PC-9 (cell line): Measurements from ENCODE around the gene SLCO4A1. TPM values are rescaled to one million over a fixed set of nuclear protein-coding genes. Genes with fewer than 3 reads are reported as not detected.

Source experiments
- BruUV-seq: library from RNA; stranded (reverse); fragments of 400-500 nt; replicated peaks from 2 replicates; lab custom pipeline; 2021; lab: Mats Ljungman, UMichigan
- CTCF ChIA-PET: fragments of 300-600 bp; sonication (Branson Sonifier 250); formaldehyde crosslinking; loops from one replicate; lab custom pipeline; 2022; ENCODE audit warnings: antibody characterized with exemption; lab: Charles Lee
- POLR2A ChIA-PET: fragments of 300-600 bp; sonication (Branson Sonifier 250); formaldehyde crosslinking; loops from one replicate; lab custom pipeline; 2022; ENCODE audit warnings: antibody characterized with exemption; ENCODE audit not compliant: unreplicated experiment; lab: Charles Lee
- DNase-seq, 2 experiments: peaks; one replicate each; pipeline versions ENCODE4 v3.0.0 to v3.0.0-alpha.2; 2015 to 2022; ENCODE audit warnings: mixed read lengths in 1 of 2
- H2AFZ ChIP-seq: fragments of 200-600 bp; sonication (generic); 2 replicates; pipeline ENCODE4 v1.8.1; 2017; ENCODE audit warnings: antibody characterized with exemption
- H3F3A ChIP-seq: fragments of 200-600 bp; sonication (generic); 2 replicates; pipeline ENCODE4 v1.8.1; 2017; ENCODE audit warnings: antibody characterized with exemption, mild to moderate bottlenecking, low read depth; ENCODE audit not compliant: insufficient read depth
- H3K27ac ChIP-seq: fragments of 200-600 bp; sonication (generic); 2 replicates; pipeline ENCODE4 v1.6.1; 2016; ENCODE audit warnings: mixed run types
- H3K27me3 ChIP-seq: fragments of 200-600 bp; sonication (generic); 2 replicates; pipeline ENCODE4 v1.6.1; 2016; ENCODE audit warnings: low read depth, mixed run types; ENCODE audit not compliant: insufficient read depth
- H3K36me3 ChIP-seq: fragments of 200-600 bp; sonication (generic); 2 replicates; pipeline ENCODE4 v1.6.1; 2016; ENCODE audit warnings: low read depth, mixed run types
- H3K4me1 ChIP-seq: fragments of 200-600 bp; sonication (generic); replicated peaks from 2 replicates; pipeline ENCODE4 v1.6.1; 2016; ENCODE audit warnings: mixed run types; ENCODE audit not compliant: insufficient read depth
- H3K4me2 ChIP-seq: fragments of 200-600 bp; sonication (generic); 2 replicates; pipeline ENCODE4 v1.6.1; 2017; ENCODE audit warnings: mixed run types
- H3K4me3 ChIP-seq: fragments of 200-600 bp; sonication (generic); 2 replicates; pipeline ENCODE4 v1.6.1; 2016; ENCODE audit warnings: mixed run types
- H3K79me2 ChIP-seq: fragments of 200-600 bp; sonication (generic); 2 replicates; pipeline ENCODE4 v1.6.1; 2017; ENCODE audit warnings: low read depth, mixed run types
- H3K9me2 ChIP-seq: fragments of 200-600 bp; sonication (generic); 2 replicates; pipeline ENCODE4 v1.8.1; 2017; ENCODE audit warnings: mild to moderate bottlenecking; ENCODE audit not compliant: insufficient read depth
- H3K9me3 ChIP-seq: fragments of 200-600 bp; sonication (generic); 2 replicates; pipeline ENCODE4 v1.8.1; 2016; ENCODE audit warnings: low read depth; ENCODE audit not compliant: insufficient read depth
- H4K20me1 ChIP-seq: fragments of 200-600 bp; sonication (generic); 2 replicates; pipeline ENCODE4 v1.8.1; 2017; ENCODE audit not compliant: insufficient read depth
- EZH2 ChIP-seq: fragments of 200-600 bp; sonication (generic); IDR thresholded peaks from 2 replicates; pipeline ENCODE4 v1.8.0; 2017; ENCODE audit warnings: antibody characterized with exemption, low read depth
- intact Hi-C: fragments of 100-400 bp; cut with micrococcal nuclease; formaldehyde crosslinking; loops from one replicate; pipeline ENCODE4 v1.10.0; 2022; ENCODE audit not compliant: unreplicated experiment
- total RNA-seq: library from RNA; stranded (reverse); gene quantifications from 2 replicates; pipeline ENCODE4 v1.2.3, GENCODE V29; 2021
- TF ChIP-seq, protein P1 (sequence below): fragments of 200-600 bp; sonication (generic); conservative IDR thresholded peaks from 2 replicates; pipeline ENCODE4 v1.6.1; 2017; ENCODE audit warnings: mixed run types, antibody characterized with exemption, mild to moderate bottlenecking, moderate library complexity

SLCO4A1 gene
- total RNA-seq, 1 experiment from 2014 or later: 19.3 TPM

DNA sequence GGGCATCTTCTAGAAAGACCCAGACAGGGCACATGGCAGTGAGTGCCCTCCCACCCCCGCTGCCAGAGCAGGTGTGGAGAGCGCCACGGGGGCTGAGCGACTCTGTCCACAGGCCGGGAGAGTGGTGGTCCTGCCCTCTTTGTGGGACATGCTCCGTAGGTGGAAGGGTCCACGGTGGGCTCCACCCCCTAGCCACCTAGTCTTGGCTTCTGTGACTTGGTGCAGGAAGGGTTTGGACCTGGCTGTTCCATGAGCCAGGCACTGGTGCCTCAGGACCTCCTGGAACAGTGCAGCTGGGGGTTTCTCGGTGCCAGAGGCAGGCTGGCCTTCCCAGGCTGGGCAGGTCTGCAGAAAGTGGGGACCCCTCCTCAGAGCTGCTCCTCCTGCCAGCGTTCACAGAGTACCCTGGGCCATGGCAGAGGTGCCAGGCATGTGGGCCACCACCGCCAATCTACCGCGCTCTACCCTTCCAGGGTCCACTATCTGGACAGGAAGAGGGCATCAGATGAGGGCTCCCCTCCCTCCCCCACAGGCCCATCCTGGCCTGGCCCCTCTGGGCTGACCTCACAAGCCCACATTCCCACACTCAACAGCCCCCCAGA lies 23.0 kb downstream of the SLCO4A1 start:
- Histone ChIP-seq H3K79me2 (no peaks in the 10 kb centered on the region; the same call in 1 of the 2 replicates), H3K36me3 (peaks cover 22% of the 10 kb centered on the region), H2AFZ (no peak overlapping the region), H3K9me3 (no peaks in the 10 kb centered on the region), H3K27ac (no peak overlapping the region), H3F3A (peaks cover 45% of the 10 kb centered on the region), H3K27me3 (no peaks in the 10 kb centered on the region), H3K9me2 (no peaks in the 10 kb centered on the region), H4K20me1 (peaks cover 27% of the 10 kb centered on the region), H3K4me2 (no peak overlapping the region), H3K4me1 (no peaks in the 10 kb centered on the region), H3K4me3 (no peak overlapping the region)
- BruUV-seq: no TSS peak
- no peak for DNase-seq
- POLR2A ChIA-PET: no interaction called here
- no peak for TF ChIP-seq EZH2
- TF ChIP-seq, protein P1, sequence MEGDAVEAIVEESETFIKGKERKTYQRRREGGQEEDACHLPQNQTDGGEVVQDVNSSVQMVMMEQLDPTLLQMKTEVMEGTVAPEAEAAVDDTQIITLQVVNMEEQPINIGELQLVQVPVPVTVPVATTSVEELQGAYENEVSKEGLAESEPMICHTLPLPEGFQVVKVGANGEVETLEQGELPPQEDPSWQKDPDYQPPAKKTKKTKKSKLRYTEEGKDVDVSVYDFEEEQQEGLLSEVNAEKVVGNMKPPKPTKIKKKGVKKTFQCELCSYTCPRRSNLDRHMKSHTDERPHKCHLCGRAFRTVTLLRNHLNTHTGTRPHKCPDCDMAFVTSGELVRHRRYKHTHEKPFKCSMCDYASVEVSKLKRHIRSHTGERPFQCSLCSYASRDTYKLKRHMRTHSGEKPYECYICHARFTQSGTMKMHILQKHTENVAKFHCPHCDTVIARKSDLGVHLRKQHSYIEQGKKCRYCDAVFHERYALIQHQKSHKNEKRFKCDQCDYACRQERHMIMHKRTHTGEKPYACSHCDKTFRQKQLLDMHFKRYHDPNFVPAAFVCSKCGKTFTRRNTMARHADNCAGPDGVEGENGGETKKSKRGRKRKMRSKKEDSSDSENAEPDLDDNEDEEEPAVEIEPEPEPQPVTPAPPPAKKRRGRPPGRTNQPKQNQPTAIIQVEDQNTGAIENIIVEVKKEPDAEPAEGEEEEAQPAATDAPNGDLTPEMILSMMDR: no peak
- intact Hi-C loops: loop anchor here (5.0 kb wide), 1 partner anchor 148 kb away; no protein-coding TSS in a partner anchor
- CTCF ChIA-PET: interaction anchor here (1.1 kb wide), 1 partner anchor 127 kb away, joined by 3 read pairs; no protein-coding TSS in a partner anchor

DNA sequence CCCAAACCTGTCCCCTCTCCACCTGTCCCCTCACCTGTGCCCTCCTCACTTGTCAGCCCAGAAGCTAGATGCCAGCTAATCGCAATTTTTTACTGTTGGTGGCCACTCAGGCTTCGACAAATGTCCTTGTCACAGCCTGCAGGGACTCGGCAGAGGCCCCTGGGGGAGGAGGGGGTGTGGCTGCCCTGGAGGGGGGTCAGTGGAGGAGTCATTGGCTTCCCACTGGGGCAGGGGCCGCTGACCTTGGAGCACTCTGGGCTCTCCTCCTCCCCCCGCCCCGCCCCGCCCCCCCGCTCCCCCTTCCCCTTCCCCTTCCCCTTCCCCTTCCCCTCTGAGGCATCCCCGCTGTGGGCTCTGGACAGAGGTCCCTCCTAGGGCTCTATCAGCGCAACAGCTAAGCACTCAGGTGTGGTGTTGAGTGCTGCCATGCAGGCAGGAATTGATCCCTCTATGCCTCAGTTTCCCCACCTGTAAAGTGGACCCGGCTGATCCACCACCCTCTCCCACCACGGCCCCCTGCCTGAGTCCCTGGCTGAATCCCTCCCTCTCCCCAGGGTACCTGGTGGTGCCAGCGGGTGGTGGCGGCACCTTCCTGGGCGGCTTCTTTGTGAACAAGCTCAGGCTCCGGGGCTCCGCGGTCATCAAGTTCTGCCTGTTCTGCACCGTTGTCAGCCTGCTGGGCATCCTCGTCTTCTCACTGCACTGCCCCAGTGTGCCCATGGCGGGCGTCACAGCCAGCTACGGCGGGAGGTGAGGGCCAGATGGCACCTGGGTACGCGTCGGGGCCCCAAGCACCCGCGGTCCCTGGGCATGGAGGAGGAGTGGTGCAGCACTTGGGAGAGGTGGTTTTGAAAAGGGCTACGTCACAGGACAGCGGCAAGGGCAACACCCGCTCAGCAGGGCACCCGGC lies 23.8 kb downstream of the SLCO4A1 start:
- Histone ChIP-seq H3K79me2 (no peaks in the 10 kb centered on the region; the same call in 1 of the 2 replicates), H2AFZ (no peak overlapping the region), H3K4me1 (no peaks in the 10 kb centered on the region), H3K27ac (no peak overlapping the region), H3K4me3 (no peak overlapping the region), H3K36me3 (peaks cover 22% of the 10 kb centered on the region), H3K9me3 (no peaks in the 10 kb centered on the region), H3K27me3 (no peaks in the 10 kb centered on the region), H3K9me2 (no peaks in the 10 kb centered on the region), H3K4me2 (no peak overlapping the region), H3F3A (peaks cover 49% of the 10 kb centered on the region), H4K20me1 (peaks cover 26% of the 10 kb centered on the region)
- no TSS peak for BruUV-seq
- ChIA-PET CTCF (interaction anchor here (0.7 to 1.5 kb wide), 4 partner anchors 43 to 157 kb away, joined by 3 to 14 read pairs (median 4); no protein-coding TSS in a partner anchor), POLR2A (interaction anchor here (0.7 to 1.0 kb wide), 2 partner anchors 128 to 361 kb away, joined by 4 to 7 read pairs; no protein-coding TSS in a partner anchor)
- no peak for DNase-seq
- TF ChIP-seq, protein P1: no peak
- no peak for TF ChIP-seq EZH2
- intact Hi-C loops: loop anchor here (2.0 to 5.0 kb wide), 2 partner anchors 43 to 149 kb away; no protein-coding TSS in a partner anchor
